Stimulated activated naive CD8-positive, alpha-beta T cell treated with anti-CD3 and anti-CD28 coated beads, Interleukin-15, Interleukin-2, amounts not matched to agents 100 U/mL and 50 U/mL, for 24 hours (primary cell): ENCODE data around the gene UBE2F.
"Not testable (repeated sequence)": the region's sequence is repeated elsewhere in the genome, so short reads cannot be mapped to it uniquely, and the experiment has no call there.

Experiments used
- ATAC-seq: fragments of 150-1000 bp; cut with Tn5 transposase; one replicate; pipeline ENCODE4 v1.10.0; 2021
- DNase-seq: peaks from one replicate; pipeline ENCODE4 v3.0.0; 2021

UBE2F gene

DNA sequence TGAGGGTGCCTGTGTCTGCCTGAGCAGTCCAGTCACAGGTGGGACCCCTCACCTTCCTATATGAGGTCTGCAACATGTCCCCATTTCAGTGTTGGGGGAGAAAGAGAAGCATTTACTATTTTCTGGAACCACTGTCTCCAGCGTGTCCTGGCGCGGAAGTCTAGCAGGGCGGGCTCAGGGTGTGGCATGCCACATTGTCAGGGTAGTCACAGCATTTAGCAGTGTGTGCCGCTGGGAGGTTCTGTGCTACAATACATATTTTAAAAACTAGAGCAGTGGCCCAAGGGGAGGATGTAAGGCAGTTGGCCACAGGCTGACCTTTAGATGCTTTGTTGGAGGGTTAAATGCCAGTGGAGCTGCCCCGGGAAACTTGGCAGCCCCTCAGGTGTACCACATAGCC lies 12.5 kb downstream of the UBE2F start:
- ATAC-seq (peak; percentile 8), DNase-seq (no peak)

- no peak for ATAC-seq
- DNase-seq: no peak
Observed at GRCh38 chr2:237980087-237980486, 13.3 kb downstream of the UBE2F start.

DNA sequence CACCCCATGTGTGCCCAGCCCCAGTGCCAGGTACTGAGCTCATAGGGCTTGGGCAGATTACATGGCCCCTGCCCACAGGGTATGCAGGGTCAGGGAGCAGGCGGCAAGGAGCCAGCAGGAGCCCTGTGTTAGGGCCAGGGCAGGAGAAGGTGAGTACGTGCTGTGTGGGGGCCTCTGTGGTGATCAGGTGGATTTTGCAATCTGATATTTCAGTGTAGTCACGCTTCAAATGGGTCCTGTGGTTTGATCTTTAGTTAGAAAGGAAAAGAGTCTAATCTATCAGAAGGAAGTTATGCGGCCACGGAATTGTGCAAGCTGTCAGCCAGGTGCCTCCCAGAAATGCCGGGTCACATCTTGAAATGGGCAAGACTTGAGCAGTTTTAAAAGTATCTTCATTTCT lies 13.9 kb downstream of the UBE2F start:
- peak; percentile 90 for ATAC-seq
- DNase-seq: peak; percentile 71

DNA sequence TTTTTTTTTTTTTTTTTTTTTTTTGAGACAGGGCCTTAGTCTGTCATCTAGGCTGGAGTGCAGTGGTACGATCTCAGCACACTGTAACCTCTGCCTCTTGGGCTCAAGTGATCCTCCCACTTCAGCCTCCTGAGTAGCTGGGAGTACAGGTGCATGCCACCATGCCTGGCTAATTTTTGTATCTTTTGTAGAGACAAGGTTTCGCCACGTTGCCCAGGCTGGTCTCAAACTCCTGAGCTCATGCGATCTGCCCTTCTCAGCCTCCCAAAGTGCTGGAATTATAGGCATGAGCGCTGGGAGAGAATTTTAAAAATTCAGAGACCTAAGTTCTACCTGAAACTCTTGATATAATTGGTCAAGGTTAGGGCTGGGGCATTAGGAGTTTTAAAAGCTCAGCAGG lies 14.8 kb downstream of the UBE2F start:
- ATAC-seq, DNase-seq: not testable (repeated sequence)

GRCh38 chr2:237982039-237982725 lies 15.4 kb downstream of the UBE2F start:
- DNase-seq (no peak), ATAC-seq (no peak)

DNA sequence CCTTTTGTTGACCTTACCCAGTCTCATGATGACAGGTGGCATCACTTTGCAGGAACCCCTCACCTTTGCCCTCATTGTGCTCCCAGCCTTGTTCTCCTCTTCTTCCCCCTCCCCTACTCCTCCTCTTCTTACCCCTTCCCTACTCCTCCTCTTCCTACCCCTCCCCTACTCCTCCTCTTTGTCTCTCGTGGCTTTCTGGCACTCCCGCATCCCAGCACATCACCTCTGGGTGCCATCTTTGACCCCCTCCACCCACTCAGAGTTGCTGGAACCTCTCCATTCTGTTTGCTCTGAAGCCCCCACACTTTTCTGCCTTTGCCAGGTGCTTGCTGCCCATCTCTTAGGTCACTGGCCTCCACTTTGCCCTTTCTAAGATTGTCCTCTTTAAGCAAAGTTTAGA lies 17.1 kb downstream of the UBE2F start:
- DNase-seq: no peak
- no peak for ATAC-seq

GRCh38 chr2:237987268-237987667 lies 20.5 kb downstream of the UBE2F start:
- no peak for DNase-seq
- no peak for ATAC-seq

DNA sequence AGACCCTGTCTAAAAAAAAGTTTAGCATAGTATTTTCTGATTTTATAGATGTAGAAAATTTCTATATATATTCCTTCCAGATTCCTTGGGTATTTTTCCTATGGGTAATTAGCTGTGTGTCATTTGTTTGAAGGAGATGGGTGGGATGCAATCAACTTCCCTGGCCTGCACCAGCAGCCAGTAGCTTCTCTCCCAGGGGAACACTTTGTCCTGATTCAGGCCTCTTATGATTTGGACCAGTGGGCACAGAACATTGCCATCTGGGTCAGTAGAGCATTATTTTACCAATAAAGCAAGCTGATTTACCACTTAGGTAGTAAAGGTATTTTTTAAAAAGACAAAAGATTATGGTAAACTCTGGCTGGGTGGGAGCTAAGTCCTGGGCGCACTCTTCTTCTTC lies 26.9 kb downstream of the UBE2F start:
- ATAC-seq (no peak), DNase-seq (no peak)

DNA sequence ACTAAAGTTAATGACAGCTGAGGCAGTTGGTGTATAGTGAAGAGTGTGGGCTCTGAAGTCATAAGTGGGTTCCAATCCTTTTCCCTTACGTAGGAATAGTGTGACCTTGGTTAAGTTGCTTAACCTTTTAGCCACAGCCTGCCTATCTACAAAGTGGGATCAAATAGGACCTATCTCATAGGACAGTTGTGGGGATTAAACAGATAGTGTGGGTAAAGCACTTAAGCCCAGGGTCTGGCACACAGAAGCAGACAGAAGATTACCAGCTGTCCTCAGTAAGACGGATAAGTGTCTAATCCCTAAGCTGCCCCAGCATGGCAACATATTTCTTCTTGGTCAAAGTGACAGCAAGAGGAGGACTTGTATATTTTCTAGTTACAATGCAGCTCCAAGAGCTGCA lies 28.2 kb downstream of the UBE2F start:
- ATAC-seq (no peak), DNase-seq (no peak)

DNA sequence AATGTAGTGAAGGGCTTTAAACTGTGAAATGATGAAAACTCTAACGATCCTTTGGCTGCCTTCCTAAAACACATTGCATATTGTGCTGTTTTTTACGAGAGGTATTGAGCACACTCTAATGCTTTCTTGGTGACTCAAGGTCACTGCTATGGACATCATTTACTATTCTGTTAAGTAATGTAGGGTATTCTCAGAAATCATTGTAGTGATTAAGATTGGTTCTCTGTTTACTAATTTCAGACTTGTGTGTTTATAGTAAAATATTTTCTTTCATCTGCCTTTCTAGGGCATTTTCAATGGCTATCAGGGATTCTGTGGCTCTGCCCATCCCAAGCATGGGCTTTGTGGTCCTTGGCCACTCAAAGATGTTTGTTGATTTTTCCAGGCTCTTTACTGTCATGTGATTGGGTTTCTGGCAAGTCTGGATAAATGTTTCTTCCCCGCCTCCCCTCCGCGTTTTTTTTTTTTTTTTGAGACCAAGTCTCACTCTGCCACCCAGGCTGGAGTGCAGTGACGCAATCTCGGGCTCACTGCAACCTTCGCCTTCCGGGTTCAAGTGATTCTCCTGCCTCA lies 29.3 kb downstream of the UBE2F start:
- no peak for DNase-seq
- ATAC-seq: no peak

- no peak for ATAC-seq
- DNase-seq: no peak
Observed at GRCh38 chr2:237997521-237997920, 30.7 kb downstream of the UBE2F start.

GRCh38 chr2:237998530-237998929 lies 31.7 kb downstream of the UBE2F start:
- peak; percentile 85 for ATAC-seq
- no peak for DNase-seq

- DNase-seq (peak; percentile 39), ATAC-seq (peak; percentile 85)
Observed at GRCh38 chr2:238003234-238004031, 36.6 kb downstream of the UBE2F start.

- peak; percentile 71 for ATAC-seq
- DNase-seq: no peak
Observed at GRCh38 chr2:238004077-238004830, 37.4 kb downstream of the UBE2F start.

- DNase-seq (no peak), ATAC-seq (no peak)
Observed at GRCh38 chr2:238005528-238005927, 38.7 kb downstream of the UBE2F start.

- DNase-seq (no peak), ATAC-seq (no peak)
Observed at GRCh38 chr2:238006510-238006909, 39.7 kb downstream of the UBE2F start.

DNA sequence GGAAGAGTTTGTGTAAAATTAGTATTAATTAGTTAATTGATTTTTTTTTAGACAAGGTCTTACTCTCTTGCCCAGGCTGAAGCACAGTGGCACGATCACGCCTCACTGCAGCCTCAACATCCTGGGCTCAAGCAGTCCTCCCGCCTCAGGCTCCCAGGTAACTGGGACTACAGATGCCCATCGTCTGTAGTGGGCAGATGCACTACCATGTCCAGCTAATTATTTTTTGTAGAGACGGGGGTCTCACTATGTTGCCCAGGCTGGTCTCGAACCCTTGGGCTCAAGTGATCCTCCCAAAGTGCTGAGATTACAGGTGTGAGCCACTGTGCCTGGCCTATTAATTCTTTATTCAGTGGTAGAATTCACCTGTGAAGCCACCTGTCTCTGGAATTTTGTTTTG lies 41.1 kb downstream of the UBE2F start:
- no peak for DNase-seq

GRCh38 chr2:238009563-238009962 lies 42.7 kb downstream of the UBE2F start:
- no peak for DNase-seq
- ATAC-seq: peak; percentile 82

More for the DNA sequence above, 41.1 kb downstream of the UBE2F start:
- no peak for ATAC-seq

DNA sequence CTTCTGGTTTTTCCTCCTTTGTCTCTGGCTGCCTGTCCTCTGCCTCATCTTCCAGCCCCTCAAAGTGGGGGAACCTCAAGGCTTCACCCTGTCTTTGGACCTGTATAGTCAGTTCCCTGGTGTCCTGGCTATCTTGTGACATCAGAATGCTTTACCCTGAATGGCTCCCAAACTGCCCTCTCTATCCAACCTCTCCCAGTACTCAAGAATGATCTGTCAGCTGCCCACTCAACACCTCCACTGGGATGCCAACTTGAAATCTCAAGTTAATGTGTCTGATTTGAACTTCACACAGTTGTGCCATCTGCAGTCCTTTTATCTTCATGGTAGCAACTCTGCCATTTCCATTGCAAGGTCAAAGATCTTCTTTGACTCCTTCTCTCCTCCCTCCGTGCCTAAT lies 43.8 kb downstream of the UBE2F start:
- no peak for DNase-seq
- no peak for ATAC-seq

- no peak for DNase-seq
- no peak for ATAC-seq
Observed at GRCh38 chr2:238013806-238014205, 47.0 kb downstream of the UBE2F start.

GRCh38 chr2:238015705-238016104 lies 48.9 kb downstream of the UBE2F start:
- DNase-seq (no peak), ATAC-seq (no peak)

DNA sequence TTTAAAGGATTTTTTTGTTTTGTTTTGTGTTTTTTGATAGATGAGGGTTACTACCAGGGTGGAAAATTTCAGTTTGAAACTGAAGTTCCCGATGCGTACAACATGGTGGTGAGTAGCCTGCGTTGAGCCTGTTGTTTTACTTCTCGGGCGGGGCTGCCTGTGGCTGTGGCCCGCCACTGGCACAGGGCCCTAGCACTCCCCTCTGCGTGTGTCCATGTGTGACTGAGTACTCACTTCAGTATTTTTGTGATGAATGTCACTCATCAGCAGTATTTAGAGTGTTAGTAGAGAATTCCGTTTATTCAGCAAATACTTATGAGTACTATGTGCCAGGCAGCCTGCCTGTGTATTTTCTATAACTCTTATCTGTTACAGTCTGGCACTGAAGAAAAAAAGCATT lies 49.7 kb downstream of the UBE2F start:
- DNase-seq: no peak
- no peak for ATAC-seq

- no peak for ATAC-seq
- no peak for DNase-seq
Observed at GRCh38 chr2:238019962-238020361, 53.1 kb downstream of the UBE2F start.
